ENCODE results near the gene BUD31. TPM values are rescaled to one million over a fixed set of nuclear protein-coding genes. Genes with fewer than 3 reads are reported as not detected.

The BUD31 gene
- total RNA-seq, 4 donors from 2014 or later = 5.0 to 167 (median 50.1) TPM

DNA sequence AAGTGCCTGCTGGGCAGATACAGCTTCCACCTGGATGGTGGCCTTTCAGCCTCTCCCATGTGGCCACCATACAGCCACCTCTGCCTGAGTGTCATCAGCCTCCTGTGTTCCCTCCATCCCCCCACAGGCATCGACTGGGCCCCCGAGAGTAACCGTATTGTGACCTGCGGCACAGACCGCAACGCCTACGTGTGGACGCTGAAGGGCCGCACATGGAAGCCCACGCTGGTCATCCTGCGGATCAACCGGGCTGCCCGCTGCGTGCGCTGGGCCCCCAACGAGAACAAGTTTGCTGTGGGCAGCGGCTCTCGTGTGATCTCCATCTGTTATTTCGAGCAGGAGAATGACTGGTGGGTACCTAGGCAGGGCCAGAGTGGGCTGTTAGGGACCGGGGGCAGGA, 20.9 kb upstream of the BUD31 start:
- Histone ChIP-seq H3K9me3 (no peaks in the 10 kb centered on the region), H3K4me3 (no peak overlapping the region), H3K4me1 (peaks cover 7 to 10% (median 10%) of the 10 kb centered on the region in 4 donors), H3K36me3 (peaks cover 0 to 19% (median 9%) of the 10 kb centered on the region in 4 donors), H3K27ac (no peak overlapping the region), H3K27me3 (no peaks in the 10 kb centered on the region)
- no peak for TF ChIP-seq POLR2AphosphoS5 (IDR thresholded peaks at IDR 0.05)
- no peak for TF ChIP-seq EP300 (IDR thresholded peaks at IDR 0.05; ENCODE audit: low read depth)
- no peak for TF ChIP-seq POLR2A (IDR thresholded peaks at IDR 0.05)
- no peak for TF ChIP-seq CTCF (IDR thresholded peaks at IDR 0.05)
- intact Hi-C loops (cut with DNase I; ENCODE audit: low total_unique reads) = no loop called here
- WGBS, 2 donors (ENCODE audit: low coverage in 1 of 2) = 97% methylated on average over 14 of the region's 20 CpGs; no CpG with 5 or more reads in 1 of the 2 donors
- in situ Hi-C loops (cut with MboI; ENCODE audit: low pct_ligation_motif_present in 1 of 4, low pct_unique_long_range_greater_than_20kb in 1 of 4, low sequenced_read_pairs in 3 of 4) = no loop called here
- DNase-seq = no peak

- in situ Hi-C loops (cut with MboI; ENCODE audit: low pct_ligation_motif_present in 1 of 4, low pct_unique_long_range_greater_than_20kb in 1 of 4, low sequenced_read_pairs in 3 of 4) = no loop called here
- H3K27me3 ChIP-seq = no peaks in the 10 kb centered on the region
- H3K36me3 ChIP-seq = peaks cover 0 to 19% (median 9%) of the 10 kb centered on the region in 4 donors
- WGBS, 2 donors (ENCODE audit: low coverage in 1 of 2) = 90 to 100% methylated on average over 2 to 13 of the region's 13 CpGs
- TF ChIP-seq EP300 (IDR thresholded peaks at IDR 0.05; ENCODE audit: low read depth) (no peak), CTCF (IDR thresholded peaks at IDR 0.05) (no peak), POLR2A (IDR thresholded peaks at IDR 0.05) (no peak), POLR2AphosphoS5 (IDR thresholded peaks at IDR 0.05) (no peak)
- H3K4me1 ChIP-seq = peaks cover 17 to 19% (median 17%) of the 10 kb centered on the region in 4 donors
- intact Hi-C loops (cut with DNase I; ENCODE audit: low total_unique reads) = no loop called here
- no peak overlapping the region for H3K4me3 ChIP-seq
- H3K9me3 ChIP-seq = no peaks in the 10 kb centered on the region
- DNase-seq = no peak
- H3K27ac ChIP-seq = no peak overlapping the region
Observed at GRCh38 chr7:99389772-99390171, 19.0 kb upstream of the BUD31 start.

DNA sequence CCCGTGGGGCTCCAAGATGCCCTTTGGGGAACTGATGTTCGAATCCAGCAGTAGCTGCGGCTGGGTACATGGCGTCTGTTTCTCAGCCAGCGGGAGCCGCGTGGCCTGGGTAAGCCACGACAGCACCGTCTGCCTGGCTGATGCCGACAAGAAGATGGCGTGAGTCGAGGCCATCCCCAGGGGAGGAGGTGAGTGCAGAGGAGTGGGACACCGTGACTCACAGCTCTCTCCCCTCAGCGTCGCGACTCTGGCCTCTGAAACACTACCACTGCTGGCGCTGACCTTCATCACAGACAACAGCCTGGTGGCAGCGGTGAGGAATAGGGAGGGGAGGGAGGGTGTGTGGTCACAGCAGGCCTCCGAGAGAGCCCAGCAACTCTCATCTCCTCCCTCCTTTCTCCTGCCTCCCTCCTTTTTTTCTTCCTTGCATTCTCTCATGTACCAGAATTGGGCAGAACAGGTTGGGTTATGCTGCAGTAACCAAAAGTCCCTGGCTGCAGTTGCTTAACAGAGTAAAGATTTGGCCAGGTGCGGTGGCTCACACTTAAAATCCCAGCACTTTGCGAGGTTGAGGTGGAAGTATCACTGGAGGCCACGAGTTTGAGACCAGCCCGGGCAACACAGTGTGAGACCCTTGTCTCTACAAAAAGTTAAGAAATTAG, 17.7 kb upstream of the BUD31 start:
- DNase-seq = no peak
- Histone ChIP-seq H3K36me3 (peaks cover 0 to 19% (median 9%) of the 10 kb centered on the region in 4 donors), H3K27me3 (no peaks in the 10 kb centered on the region), H3K4me3 (no peak overlapping the region), H3K9me3 (no peaks in the 10 kb centered on the region), H3K27ac (no peak overlapping the region), H3K4me1 (peaks cover 17 to 19% (median 17%) of the 10 kb centered on the region in 4 donors)
- TF ChIP-seq POLR2A (IDR thresholded peaks at IDR 0.05) (no peak), CTCF (IDR thresholded peaks at IDR 0.05) (no peak), POLR2AphosphoS5 (IDR thresholded peaks at IDR 0.05) (no peak), EP300 (IDR thresholded peaks at IDR 0.05; ENCODE audit: low read depth) (no peak)
- 93 to 100% methylated on average over 1 to 23 of the region's 23 CpGs for WGBS, 2 donors (ENCODE audit: low coverage in 1 of 2)
- in situ Hi-C loops (cut with MboI; ENCODE audit: low pct_ligation_motif_present in 1 of 4, low pct_unique_long_range_greater_than_20kb in 1 of 4, low sequenced_read_pairs in 3 of 4) = no loop called here
- intact Hi-C loops (cut with DNase I; ENCODE audit: low total_unique reads) = no loop called here

DNA sequence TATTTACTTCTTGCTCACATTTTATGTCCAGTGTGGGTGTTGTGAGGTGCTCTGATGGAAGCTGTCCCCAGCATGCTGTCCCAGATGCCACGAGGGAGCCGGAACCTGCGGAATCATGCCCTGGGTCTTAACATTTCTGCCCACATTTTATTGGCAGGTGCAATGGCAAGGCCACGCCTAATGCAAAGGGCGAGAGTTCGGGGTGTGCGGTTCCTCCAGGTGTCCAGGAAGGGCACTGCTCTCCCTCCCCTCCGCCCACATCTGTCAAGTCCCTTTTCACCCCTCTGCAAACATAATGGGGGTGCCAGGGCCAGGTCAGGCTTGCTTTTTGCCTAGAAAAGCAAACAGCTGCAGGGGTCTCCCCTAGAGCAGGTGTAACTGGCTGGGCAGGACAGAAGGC, 16.7 kb upstream of the BUD31 start:
- H3K9me3 ChIP-seq = no peaks in the 10 kb centered on the region
- peak overlapping the region in 2 of 4 donors; percentile 51 to 59 for H3K4me3 ChIP-seq
- peaks cover 0 to 24% (median 9%) of the 10 kb centered on the region in 4 donors for H3K36me3 ChIP-seq
- TF ChIP-seq EP300 (IDR thresholded peaks at IDR 0.05; ENCODE audit: low read depth) (no peak), CTCF (IDR thresholded peaks at IDR 0.05) (no peak), POLR2AphosphoS5 (IDR thresholded peaks at IDR 0.05) (no peak), POLR2A (IDR thresholded peaks at IDR 0.05) (no peak)
- in situ Hi-C loops (cut with MboI; ENCODE audit: low pct_ligation_motif_present in 1 of 4, low pct_unique_long_range_greater_than_20kb in 1 of 4, low sequenced_read_pairs in 3 of 4) = no loop called here
- intact Hi-C loops (cut with DNase I; ENCODE audit: low total_unique reads) = no loop called here
- WGBS, 2 donors (ENCODE audit: low coverage in 1 of 2) = 59% methylated on average over 8 of the region's 8 CpGs; no CpG with 5 or more reads in 1 of the 2 donors
- no peaks in the 10 kb centered on the region for H3K27me3 ChIP-seq
- peak; percentile 41 for DNase-seq
- peaks cover 17 to 19% (median 17%) of the 10 kb centered on the region in 4 donors for H3K4me1 ChIP-seq
- peak overlapping the region; percentile 72 to 84 (median 82) for H3K27ac ChIP-seq

Measured in transverse colon (tissue), 4 donors.